Ectodermal cell (in vitro differentiated cells): Measurements from ENCODE around the gene RNASET2.

Experiments used
- H3K27ac ChIP-seq: 2 replicates; pipeline ENCODE4 v1.7.0; 2013; ENCODE audit warnings: mild to moderate bottlenecking, low read depth, low read length; ENCODE audit not compliant: insufficient read depth, poor library complexity, severe bottlenecking
- H3K27me3 ChIP-seq: 2 replicates; pipeline ENCODE4 v1.7.0; 2013; ENCODE audit warnings: mild to moderate bottlenecking, low read length; ENCODE audit not compliant: insufficient read depth, control insufficient read depth, poor library complexity, severe bottlenecking
- H3K36me3 ChIP-seq: one replicate; pipeline ENCODE4 v1.7.0; 2013; ENCODE audit warnings: low read length; ENCODE audit not compliant: control insufficient read depth, insufficient read depth
- H3K4me1 ChIP-seq: one replicate; pipeline ENCODE4 v1.7.0; 2013; ENCODE audit warnings: low read length; ENCODE audit not compliant: control insufficient read depth, insufficient read depth
- H3K4me3 ChIP-seq: 2 replicates; pipeline ENCODE4 v1.7.0; 2013; ENCODE audit warnings: low read depth, low read length, control low read depth; ENCODE audit not compliant: insufficient read depth
- H3K9me3 ChIP-seq: 2 replicates; pipeline ENCODE4 v1.7.0; 2013; ENCODE audit warnings: mild to moderate bottlenecking, low read length, moderate library complexity; ENCODE audit not compliant: control insufficient read depth
- WGBS, 2 experiments: methylation state at CpG; one replicate each; pipeline ENCODE4 v1.1.7; 2013; ENCODE audit warnings: missing lambda C conversion rate in 2 of 2; 5-methylcytosine and 5-hydroxymethylcytosine counted together

The RNASET2 gene

GRCh38 chr6:166970091-166970490 is 13.7 kb upstream of the RNASET2 start:
- no peak overlapping the region for H3K4me3 ChIP-seq
- no peaks in the 10 kb centered on the region for H3K27me3 ChIP-seq
- H3K4me1 ChIP-seq, result no peaks in the 10 kb centered on the region
- peaks cover 9% of the 10 kb centered on the region for H3K36me3 ChIP-seq
- no peaks in the 10 kb centered on the region for H3K9me3 ChIP-seq
- no peak overlapping the region for H3K27ac ChIP-seq

- H3K4me1 ChIP-seq, result no peaks in the 10 kb centered on the region
- H3K9me3 ChIP-seq, result no peaks in the 10 kb centered on the region
- 92 to 94% methylated on average over 8 of the region's 8 CpGs for WGBS, 2 experiments
- peaks cover 9% of the 10 kb centered on the region for H3K36me3 ChIP-seq
- H3K4me3 ChIP-seq, result no peak overlapping the region
- no peak overlapping the region for H3K27ac ChIP-seq
- H3K27me3 ChIP-seq, result no peaks in the 10 kb centered on the region
These were observed 13.1 kb upstream of the RNASET2 start for GRCh38 chr6:166969390-166970002.

GRCh38 chr6:166966268-166966667 is 9.9 kb upstream of the RNASET2 start:
- no peaks in the 10 kb centered on the region for H3K9me3 ChIP-seq
- no peaks in the 10 kb centered on the region for H3K27me3 ChIP-seq
- 91 to 98% methylated on average over 2 of the region's 2 CpGs for WGBS, 2 experiments
- H3K27ac ChIP-seq, result no peak overlapping the region
- H3K36me3 ChIP-seq, result no peaks in the 10 kb centered on the region
- H3K4me1 ChIP-seq, result no peaks in the 10 kb centered on the region
- no peak overlapping the region for H3K4me3 ChIP-seq

- Histone ChIP-seq H3K4me3 (no peak overlapping the region), H3K9me3 (no peaks in the 10 kb centered on the region), H3K27ac (no peak overlapping the region), H3K36me3 (no peaks in the 10 kb centered on the region), H3K27me3 (peaks cover 15% of the 10 kb centered on the region), H3K4me1 (peaks cover 1% of the 10 kb centered on the region)
- WGBS, 2 experiments, result 93 to 96% methylated on average over 3 of the region's 3 CpGs
These were observed 4.2 kb upstream of the RNASET2 start for GRCh38 chr6:166960609-166960978.

- H3K9me3 ChIP-seq, result no peaks in the 10 kb centered on the region
- WGBS, 2 experiments, result 90 to 93% methylated on average over 9 of the region's 9 CpGs
- H3K4me3 ChIP-seq, result no peak overlapping the region
These were observed 3.7 kb upstream of the RNASET2 start for GRCh38 chr6:166959911-166960608.

GRCh38 chr6:166958926-166959861 is 2.8 kb upstream of the RNASET2 start:
- Histone ChIP-seq H3K4me3 (no peak overlapping the region), H3K9me3 (no peaks in the 10 kb centered on the region), H3K4me1 (peaks cover 2% of the 10 kb centered on the region), H3K27ac (no peak overlapping the region), H3K36me3 (no peaks in the 10 kb centered on the region), H3K27me3 (peaks cover 21% of the 10 kb centered on the region)
- 93 to 94% methylated on average over 11 to 12 of the region's 13 CpGs for WGBS, 2 experiments

More at GRCh38 chr6:166959911-166960608, 3.7 kb upstream of the RNASET2 start:
- Histone ChIP-seq H3K27me3 (peaks cover 20% of the 10 kb centered on the region), H3K27ac (no peak overlapping the region), H3K36me3 (no peaks in the 10 kb centered on the region), H3K4me1 (peaks cover 2% of the 10 kb centered on the region)

GRCh38 chr6:166957805-166958076 is 1.4 kb upstream of the RNASET2 start:
- WGBS, 2 experiments, result 65 to 68% methylated on average over 5 of the region's 5 CpGs
- Histone ChIP-seq H3K36me3 (no peaks in the 10 kb centered on the region), H3K4me3 (no peak overlapping the region), H3K4me1 (peaks cover 2% of the 10 kb centered on the region), H3K27ac (no peak overlapping the region), H3K9me3 (no peaks in the 10 kb centered on the region), H3K27me3 (peaks cover 21% of the 10 kb centered on the region)

GRCh38 chr6:166957087-166957804 is 896 bp upstream of the RNASET2 start:
- WGBS, 2 experiments, result 18% methylated on average over 25 of the region's 26 CpGs
- Histone ChIP-seq H3K4me1 (peaks cover 2% of the 10 kb centered on the region), H3K36me3 (no peaks in the 10 kb centered on the region), H3K27me3 (peaks cover 21% of the 10 kb centered on the region), H3K9me3 (no peaks in the 10 kb centered on the region), H3K27ac (no peak overlapping the region), H3K4me3 (peak overlapping the region; percentile 78)

GRCh38 chr6:166955865-166956443 is 396 bp downstream of the RNASET2 start:
- Histone ChIP-seq H3K9me3 (no peaks in the 10 kb centered on the region), H3K4me1 (peaks cover 2% of the 10 kb centered on the region), H3K36me3 (no peaks in the 10 kb centered on the region), H3K27ac (no peak overlapping the region), H3K4me3 (peak overlapping the region; percentile 78), H3K27me3 (peaks cover 21% of the 10 kb centered on the region)
- 1% methylated on average over 54 of the region's 54 CpGs for WGBS, 2 experiments
